Left kidney (tissue), 2 donors: ENCODE results near the gene IL12RB1. TPM values are rescaled to one million over a fixed set of nuclear protein-coding genes. Genes with fewer than 3 reads are reported as not detected.
A peak's percentile ranks its signal among the peaks of the same experiment; 100 is the strongest.
"Not testable (repeated sequence)": the region's sequence is repeated elsewhere in the genome, so short reads cannot be mapped to it uniquely, and the experiment has no call there.

Experiments used
- DNase-seq: peaks from one replicate; pipeline ENCODE4 v3.0.0-alpha.2; 2013
- polyA plus RNA-seq: library from polyadenylated mRNA; unstranded; fragments of 120-200 nt; gene quantifications from one replicate; pipeline ENCODE4 v1.2.1, GENCODE V29; 2013; ENCODE audit not compliant: insufficient read length

Gene IL12RB1
- polyA plus RNA-seq, 1 donor, result 0.28 TPM

GRCh38 chr19:18046059-18046718 is 40.5 kb downstream of the IL12RB1 start:
- no peak for DNase-seq

GRCh38 chr19:18045307-18046050 is 41.3 kb downstream of the IL12RB1 start:
- no peak for DNase-seq

GRCh38 chr19:18044825-18045304 is 41.9 kb downstream of the IL12RB1 start:
- peak; percentile 64 for DNase-seq

GRCh38 chr19:18043676-18044075 is 43.1 kb downstream of the IL12RB1 start:
- no peak for DNase-seq

- DNase-seq, result no peak
These were observed 45.7 kb downstream of the IL12RB1 start for GRCh38 chr19:18041054-18041453.

GRCh38 chr19:18032102-18032501 is 54.6 kb downstream of the IL12RB1 start:
- not testable (repeated sequence) for DNase-seq

- not testable (repeated sequence) for DNase-seq
These were observed 55.3 kb downstream of the IL12RB1 start for GRCh38 chr19:18031401-18031800.

- DNase-seq, result no peak
These were observed 57.0 kb downstream of the IL12RB1 start for GRCh38 chr19:18029617-18030338.

GRCh38 chr19:18027151-18027550 is 59.6 kb downstream of the IL12RB1 start:
- no peak for DNase-seq

GRCh38 chr19:18023622-18024251 is 63.0 kb downstream of the IL12RB1 start:
- DNase-seq, result no peak

GRCh38 chr19:18021121-18021755 is 65.5 kb downstream of the IL12RB1 start:
- no peak for DNase-seq

GRCh38 chr19:18020212-18021085 is 66.3 kb downstream of the IL12RB1 start:
- DNase-seq, result no peak

- DNase-seq, result no peak
These were observed 69.3 kb downstream of the IL12RB1 start for GRCh38 chr19:18017275-18018083.

GRCh38 chr19:18016209-18016910 is 70.4 kb downstream of the IL12RB1 start:
- no peak for DNase-seq

- no peak for DNase-seq
These were observed 72.5 kb downstream of the IL12RB1 start for GRCh38 chr19:18014197-18014596.

GRCh38 chr19:18013210-18014111 is 73.3 kb downstream of the IL12RB1 start:
- DNase-seq, result no peak

- DNase-seq, result no peak
These were observed 76.6 kb downstream of the IL12RB1 start for GRCh38 chr19:18010149-18010548.

GRCh38 chr19:18009412-18010066 is 77.2 kb downstream of the IL12RB1 start:
- DNase-seq, result no peak
